HFF-Myc (cell line): ENCODE data around the gene DGKQ.

Source experiments
- DNase-seq: peaks from one replicate; pipeline ENCODE4 v3.0.0-alpha.2; 2011; ENCODE audit warnings: low read depth; ENCODE audit errors: extremely low read depth
- H3K4me3 ChIP-seq: replicated peaks from 2 replicates; pipeline ENCODE4 v1.5.1; 2011; ENCODE audit warnings: low read depth, mild to moderate bottlenecking, control low read depth, low read length
- TF ChIP-seq, protein P1 (sequence below): IDR thresholded peaks from 2 replicates; pipeline ENCODE4 v1.5.1; 2012; ENCODE audit warnings: mild to moderate bottlenecking, low read depth, low read length, control low read depth; ENCODE audit errors: missing control alignments

DGKQ gene

DNA sequence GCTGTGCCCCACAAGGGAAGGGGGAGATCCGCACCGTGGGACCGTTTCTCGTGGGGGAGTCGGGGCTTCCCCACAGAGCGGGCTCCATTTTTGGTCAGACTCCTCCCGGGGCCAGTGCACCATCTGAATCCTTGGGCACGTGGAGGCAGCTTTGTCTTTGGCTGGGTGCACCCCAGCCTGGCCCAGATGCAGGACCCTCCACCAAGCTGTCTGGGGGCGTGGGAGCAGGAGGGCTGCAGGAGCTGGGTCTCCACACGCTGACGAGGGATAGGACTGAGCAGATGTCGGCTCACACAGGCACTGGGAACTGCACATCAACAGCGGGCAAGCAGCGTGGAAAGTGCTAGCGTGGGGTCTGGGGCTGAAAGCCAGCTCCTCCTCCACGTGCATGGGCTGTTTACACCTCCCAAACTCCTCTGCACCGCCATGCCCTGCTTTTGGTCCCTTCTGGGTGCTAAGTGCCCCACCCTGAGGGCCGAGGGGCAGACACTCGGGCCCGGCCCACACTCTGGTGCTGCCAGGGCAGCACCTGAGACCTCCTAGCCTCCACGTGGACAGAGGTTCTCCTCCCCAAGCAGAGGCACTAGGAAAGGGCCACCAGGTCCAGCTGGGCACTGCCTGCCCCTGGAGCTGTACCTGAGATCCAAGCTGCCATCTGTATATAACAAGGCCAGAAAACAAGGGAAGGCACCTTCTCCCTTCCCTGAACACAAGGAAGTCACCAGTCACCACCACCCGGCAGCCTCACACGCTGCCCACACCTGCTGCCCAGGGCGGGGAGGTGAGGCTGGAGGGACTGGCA, 13.8 kb downstream of the DGKQ start:
- TF ChIP-seq, protein P1, sequence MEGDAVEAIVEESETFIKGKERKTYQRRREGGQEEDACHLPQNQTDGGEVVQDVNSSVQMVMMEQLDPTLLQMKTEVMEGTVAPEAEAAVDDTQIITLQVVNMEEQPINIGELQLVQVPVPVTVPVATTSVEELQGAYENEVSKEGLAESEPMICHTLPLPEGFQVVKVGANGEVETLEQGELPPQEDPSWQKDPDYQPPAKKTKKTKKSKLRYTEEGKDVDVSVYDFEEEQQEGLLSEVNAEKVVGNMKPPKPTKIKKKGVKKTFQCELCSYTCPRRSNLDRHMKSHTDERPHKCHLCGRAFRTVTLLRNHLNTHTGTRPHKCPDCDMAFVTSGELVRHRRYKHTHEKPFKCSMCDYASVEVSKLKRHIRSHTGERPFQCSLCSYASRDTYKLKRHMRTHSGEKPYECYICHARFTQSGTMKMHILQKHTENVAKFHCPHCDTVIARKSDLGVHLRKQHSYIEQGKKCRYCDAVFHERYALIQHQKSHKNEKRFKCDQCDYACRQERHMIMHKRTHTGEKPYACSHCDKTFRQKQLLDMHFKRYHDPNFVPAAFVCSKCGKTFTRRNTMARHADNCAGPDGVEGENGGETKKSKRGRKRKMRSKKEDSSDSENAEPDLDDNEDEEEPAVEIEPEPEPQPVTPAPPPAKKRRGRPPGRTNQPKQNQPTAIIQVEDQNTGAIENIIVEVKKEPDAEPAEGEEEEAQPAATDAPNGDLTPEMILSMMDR, result no peak
- DNase-seq, result no peak
- no peak overlapping the region for H3K4me3 ChIP-seq

DNA sequence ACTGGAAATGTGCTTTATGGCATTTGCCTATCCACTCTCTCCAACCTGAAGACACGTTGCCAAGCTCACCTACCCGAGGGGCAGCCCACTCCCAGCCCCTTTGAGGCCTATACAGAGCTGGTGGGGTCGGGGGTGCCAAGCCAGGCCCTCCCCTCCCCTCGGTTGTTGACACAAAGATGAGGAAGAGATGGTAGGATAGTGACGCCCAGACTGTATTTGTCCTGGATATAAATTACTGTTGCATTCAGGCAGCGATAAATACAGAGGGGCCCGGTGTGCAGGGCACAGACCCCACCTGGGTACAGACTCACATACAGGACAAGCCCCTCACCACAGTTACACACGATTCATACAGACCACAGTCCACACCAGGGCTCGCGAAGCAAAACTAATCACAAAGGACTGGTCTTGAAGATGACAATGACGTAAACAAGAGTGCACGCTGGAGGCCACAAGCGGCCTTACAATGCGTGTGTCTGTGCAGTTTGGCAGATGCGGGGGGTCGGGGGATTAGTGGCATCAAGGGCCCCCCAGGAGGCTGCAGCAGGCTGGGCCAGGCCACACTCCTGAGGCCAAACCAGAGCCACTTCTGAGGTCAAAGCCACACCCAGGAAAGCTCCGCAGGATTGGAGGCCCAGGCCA, 14.6 kb downstream of the DGKQ start:
- TF ChIP-seq, protein P1, result no peak
- H3K4me3 ChIP-seq, result no peak overlapping the region
- no peak for DNase-seq

DNA sequence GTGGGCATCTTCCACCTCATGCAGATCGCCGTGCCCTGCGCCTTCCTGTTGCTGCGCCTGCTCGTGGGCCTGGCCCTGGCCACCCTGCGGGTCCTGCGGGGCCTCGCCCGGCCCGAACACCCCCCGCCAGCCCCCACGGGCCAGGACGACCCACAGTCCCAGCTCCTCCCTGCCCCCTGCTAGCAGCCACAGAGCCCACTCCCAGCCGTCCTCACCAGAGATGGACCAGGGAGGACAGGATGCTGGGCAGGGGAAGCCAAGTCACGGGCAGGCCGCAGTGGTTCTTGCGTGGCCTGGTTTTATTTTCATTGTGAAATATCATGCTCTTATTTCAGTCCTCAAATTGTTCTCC, 15.1 kb downstream of the DGKQ start:
- no peak for DNase-seq
- TF ChIP-seq, protein P1, result no peak
- no peak overlapping the region for H3K4me3 ChIP-seq

DNA sequence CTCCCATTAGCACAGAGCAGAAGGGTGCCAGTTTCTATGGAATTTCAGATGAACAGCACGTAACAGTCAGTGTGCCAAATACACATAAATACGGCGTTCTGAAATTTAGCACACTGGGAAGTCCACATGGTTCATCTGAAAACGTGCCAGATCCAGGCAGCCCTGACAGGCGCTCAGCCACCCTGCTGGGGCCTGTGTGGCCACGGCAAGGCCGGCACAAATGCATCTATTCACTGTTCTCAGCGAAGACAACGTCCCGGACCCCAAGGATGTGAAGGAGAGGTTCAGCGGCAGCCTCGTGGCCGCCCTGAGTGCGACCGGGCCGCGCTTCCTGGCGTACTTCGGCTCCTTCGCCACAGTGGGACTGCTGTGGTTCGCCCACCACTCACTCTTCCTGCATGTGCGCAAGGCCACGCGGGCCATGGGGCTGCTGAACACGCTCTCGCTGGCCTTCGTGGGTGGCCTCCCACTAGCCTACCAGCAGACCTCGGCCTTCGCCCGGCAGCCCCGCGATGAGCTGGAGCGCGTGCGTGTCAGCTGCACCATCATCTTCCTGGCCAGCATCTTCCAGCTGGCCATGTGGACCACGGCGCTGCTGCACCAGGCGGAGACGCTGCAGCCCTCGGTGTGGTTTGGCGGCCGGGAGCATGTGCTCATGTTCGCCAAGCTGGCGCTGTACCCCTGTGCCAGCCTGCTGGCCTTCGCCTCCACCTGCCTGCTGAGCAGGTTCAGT, 15.6 kb downstream of the DGKQ start:
- H3K4me3 ChIP-seq, result no peak overlapping the region
- DNase-seq, result no peak
- TF ChIP-seq, protein P1, result no peak

DNA sequence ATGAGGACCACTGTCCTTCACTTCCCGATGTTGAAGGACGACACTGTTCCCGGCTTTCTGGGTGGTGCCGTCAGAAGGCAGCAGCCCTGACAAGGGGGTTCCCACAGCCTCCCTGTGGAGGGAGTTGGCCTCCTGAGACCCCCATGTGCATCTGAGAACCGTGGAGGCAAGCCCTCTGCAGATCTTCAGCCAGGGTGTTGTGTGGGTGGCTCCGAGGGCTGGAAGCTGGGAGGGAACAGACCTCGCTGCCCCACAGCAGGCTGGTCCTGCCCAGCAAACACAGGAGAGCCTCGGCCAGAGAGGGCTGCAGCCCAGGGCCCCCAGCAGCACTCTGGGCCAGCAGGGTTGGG, 16.2 kb downstream of the DGKQ start:
- no peak for DNase-seq
- H3K4me3 ChIP-seq, result no peak overlapping the region
- TF ChIP-seq, protein P1, result no peak

DNA sequence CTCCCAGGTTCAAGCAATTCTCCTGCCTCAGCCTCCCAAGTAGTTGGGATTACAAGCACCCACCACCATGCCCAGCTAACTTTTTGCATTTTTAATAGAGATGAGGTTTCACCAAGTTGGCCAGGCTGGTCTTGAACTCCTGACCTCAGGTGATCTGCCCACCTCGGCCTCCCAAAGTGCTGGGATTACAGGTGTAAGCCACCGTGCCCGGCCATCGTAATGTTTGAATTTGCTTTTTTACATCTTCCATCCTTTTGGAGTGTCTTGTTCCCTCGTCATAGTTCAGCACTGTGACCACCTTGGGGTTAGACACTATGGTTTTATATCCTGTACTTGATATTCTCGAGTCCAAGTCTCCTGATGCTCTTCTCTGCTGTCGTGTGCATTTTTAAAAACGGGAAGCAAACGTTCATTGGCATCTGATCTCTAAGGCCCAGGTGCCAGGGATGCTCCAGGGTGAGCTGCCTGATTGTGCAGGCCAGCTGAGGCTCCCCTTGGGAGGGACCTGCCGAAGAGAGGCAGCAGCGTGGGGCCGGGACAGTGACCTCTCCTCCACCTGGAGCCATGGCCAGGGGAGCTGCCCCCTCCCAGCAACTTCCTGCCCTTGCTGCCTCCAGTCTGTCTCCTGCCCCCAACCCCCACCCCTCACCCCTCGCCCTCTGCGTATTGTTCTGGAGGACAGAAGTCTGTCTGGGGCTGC, 16.7 kb downstream of the DGKQ start:
- TF ChIP-seq, protein P1, result no peak
- no peak overlapping the region for H3K4me3 ChIP-seq
- no peak for DNase-seq
